HL-60 (cell line): ENCODE measurements around the gene MTHFD1L.

Experiments
- DNase-seq, 2 experiments: peaks; one replicate each; pipeline ENCODE4 v3.0.0-alpha.2; 2010 to 2020; ENCODE audit warnings: low read depth in 1 of 2, low spot score in 1 of 2
- H3K27ac ChIP-seq: fragments of 250-450 bp; sonication (Bioruptor Pico); replicated peaks from 2 replicates; pipeline ENCODE4 v1.5.1; 2020; ENCODE audit warnings: mild to moderate bottlenecking, moderate library complexity
- H3K27me3 ChIP-seq: fragments of 250-450 bp; sonication (Bioruptor Pico); 2 replicates; pipeline ENCODE4 v1.5.1; 2021; ENCODE audit warnings: mild to moderate bottlenecking, moderate library complexity; ENCODE audit not compliant: insufficient read depth, poor library complexity, severe bottlenecking
- H3K4me3 ChIP-seq: replicated peaks from 2 replicates; pipeline ENCODE4 v1.5.1; 2011; ENCODE audit warnings: mild to moderate bottlenecking, control low read depth, low read length; ENCODE audit not compliant: insufficient read depth
- GABPA ChIP-seq: IDR thresholded peaks from 2 replicates; pipeline ENCODE4 v1.6.1; 2012; ENCODE audit warnings: low read depth
- POLR2AphosphoS5 ChIP-seq: IDR thresholded peaks from 2 replicates; pipeline ENCODE4 v1.6.1; 2012; ENCODE audit warnings: low read depth
- SPI1 ChIP-seq: IDR thresholded peaks from 2 replicates; pipeline ENCODE4 v1.6.1; 2012; ENCODE audit warnings: low read depth, mild to moderate bottlenecking, borderline replicate concordance
- TF ChIP-seq, protein P1 (sequence below): IDR thresholded peaks from 2 replicates; pipeline ENCODE4 v1.6.1; 2012; ENCODE audit warnings: low read depth; ENCODE audit not compliant: insufficient replicate concordance
- TF ChIP-seq, protein P2 (sequence below): IDR thresholded peaks from one replicate; pipeline ENCODE4 v1.5.1; 2011; ENCODE audit warnings: low read length, control low read depth, inconsistent platforms; ENCODE audit not compliant: insufficient read depth

Gene MTHFD1L

GRCh38 chr6:150890346-150890745 is 24.8 kb downstream of the MTHFD1L start:
- DNase-seq, result no peak
- TF ChIP-seq SPI1 (no peak), POLR2AphosphoS5 (no peak), GABPA (no peak)
- TF ChIP-seq, protein P1, sequence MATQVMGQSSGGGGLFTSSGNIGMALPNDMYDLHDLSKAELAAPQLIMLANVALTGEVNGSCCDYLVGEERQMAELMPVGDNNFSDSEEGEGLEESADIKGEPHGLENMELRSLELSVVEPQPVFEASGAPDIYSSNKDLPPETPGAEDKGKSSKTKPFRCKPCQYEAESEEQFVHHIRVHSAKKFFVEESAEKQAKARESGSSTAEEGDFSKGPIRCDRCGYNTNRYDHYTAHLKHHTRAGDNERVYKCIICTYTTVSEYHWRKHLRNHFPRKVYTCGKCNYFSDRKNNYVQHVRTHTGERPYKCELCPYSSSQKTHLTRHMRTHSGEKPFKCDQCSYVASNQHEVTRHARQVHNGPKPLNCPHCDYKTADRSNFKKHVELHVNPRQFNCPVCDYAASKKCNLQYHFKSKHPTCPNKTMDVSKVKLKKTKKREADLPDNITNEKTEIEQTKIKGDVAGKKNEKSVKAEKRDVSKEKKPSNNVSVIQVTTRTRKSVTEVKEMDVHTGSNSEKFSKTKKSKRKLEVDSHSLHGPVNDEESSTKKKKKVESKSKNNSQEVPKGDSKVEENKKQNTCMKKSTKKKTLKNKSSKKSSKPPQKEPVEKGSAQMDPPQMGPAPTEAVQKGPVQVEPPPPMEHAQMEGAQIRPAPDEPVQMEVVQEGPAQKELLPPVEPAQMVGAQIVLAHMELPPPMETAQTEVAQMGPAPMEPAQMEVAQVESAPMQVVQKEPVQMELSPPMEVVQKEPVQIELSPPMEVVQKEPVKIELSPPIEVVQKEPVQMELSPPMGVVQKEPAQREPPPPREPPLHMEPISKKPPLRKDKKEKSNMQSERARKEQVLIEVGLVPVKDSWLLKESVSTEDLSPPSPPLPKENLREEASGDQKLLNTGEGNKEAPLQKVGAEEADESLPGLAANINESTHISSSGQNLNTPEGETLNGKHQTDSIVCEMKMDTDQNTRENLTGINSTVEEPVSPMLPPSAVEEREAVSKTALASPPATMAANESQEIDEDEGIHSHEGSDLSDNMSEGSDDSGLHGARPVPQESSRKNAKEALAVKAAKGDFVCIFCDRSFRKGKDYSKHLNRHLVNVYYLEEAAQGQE, result no peak
- TF ChIP-seq, protein P2, sequence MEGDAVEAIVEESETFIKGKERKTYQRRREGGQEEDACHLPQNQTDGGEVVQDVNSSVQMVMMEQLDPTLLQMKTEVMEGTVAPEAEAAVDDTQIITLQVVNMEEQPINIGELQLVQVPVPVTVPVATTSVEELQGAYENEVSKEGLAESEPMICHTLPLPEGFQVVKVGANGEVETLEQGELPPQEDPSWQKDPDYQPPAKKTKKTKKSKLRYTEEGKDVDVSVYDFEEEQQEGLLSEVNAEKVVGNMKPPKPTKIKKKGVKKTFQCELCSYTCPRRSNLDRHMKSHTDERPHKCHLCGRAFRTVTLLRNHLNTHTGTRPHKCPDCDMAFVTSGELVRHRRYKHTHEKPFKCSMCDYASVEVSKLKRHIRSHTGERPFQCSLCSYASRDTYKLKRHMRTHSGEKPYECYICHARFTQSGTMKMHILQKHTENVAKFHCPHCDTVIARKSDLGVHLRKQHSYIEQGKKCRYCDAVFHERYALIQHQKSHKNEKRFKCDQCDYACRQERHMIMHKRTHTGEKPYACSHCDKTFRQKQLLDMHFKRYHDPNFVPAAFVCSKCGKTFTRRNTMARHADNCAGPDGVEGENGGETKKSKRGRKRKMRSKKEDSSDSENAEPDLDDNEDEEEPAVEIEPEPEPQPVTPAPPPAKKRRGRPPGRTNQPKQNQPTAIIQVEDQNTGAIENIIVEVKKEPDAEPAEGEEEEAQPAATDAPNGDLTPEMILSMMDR, result no peak
- H3K4me3 ChIP-seq, result no peak overlapping the region
- H3K27ac ChIP-seq, result no peak overlapping the region
- H3K27me3 ChIP-seq, result no peaks in the 10 kb centered on the region

DNA sequence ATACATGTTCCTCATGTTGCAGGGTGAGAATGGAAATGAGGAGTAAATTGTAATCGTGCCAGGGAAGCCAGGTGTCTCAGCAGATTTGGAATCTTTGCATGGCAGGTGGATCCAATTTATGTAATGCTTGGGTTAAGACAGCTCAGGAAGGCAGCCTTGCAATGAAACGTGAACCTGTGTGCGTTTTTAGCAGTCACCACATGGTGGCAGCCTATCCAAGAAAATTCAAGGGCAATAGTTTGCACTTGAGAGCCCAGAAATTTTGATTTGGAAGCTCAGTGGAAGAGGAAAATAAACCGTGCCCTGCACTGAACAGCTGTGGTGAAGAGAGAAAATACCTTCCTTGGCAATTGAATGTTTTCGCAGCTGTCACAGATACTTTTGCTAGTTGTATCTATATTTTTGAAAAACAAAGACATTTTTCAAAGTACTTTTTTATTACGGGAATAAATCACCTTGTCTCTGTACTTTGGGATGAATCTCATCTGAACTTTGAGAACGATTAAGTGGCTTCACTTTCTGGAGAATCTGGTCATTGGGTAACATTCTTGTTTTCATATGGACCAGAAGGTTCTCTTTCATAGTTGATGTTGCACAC is 26.5 kb downstream of the MTHFD1L start:
- DNase-seq, result peak; percentile 40 to 62
- Histone ChIP-seq H3K27me3 (no peaks in the 10 kb centered on the region), H3K27ac (no peak overlapping the region), H3K4me3 (no peak overlapping the region)
- TF ChIP-seq, protein P2, result peak; percentile 72
- TF ChIP-seq, protein P1, result no peak

- Histone ChIP-seq H3K27me3 (no peaks in the 10 kb centered on the region), H3K4me3 (no peak overlapping the region), H3K27ac (no peak overlapping the region)
- TF ChIP-seq, protein P2, result no peak
- no peak for TF ChIP-seq SPI1
- TF ChIP-seq POLR2AphosphoS5, result no peak
- TF ChIP-seq, protein P1, result no peak
- no peak for TF ChIP-seq GABPA
- no peak for DNase-seq
These were observed 28.8 kb downstream of the MTHFD1L start for GRCh38 chr6:150894191-150894744.
